WERI-Rb-1 (cell line): ENCODE results near the gene PRKCA.

ENCODE experiments used
- DNase-seq: peaks from one replicate; pipeline ENCODE4 v3.0.0-alpha.2; 2020
- H3K27ac ChIP-seq: fragments of 250-450 bp; sonication (Bioruptor Pico); 2 replicates; pipeline ENCODE4 v1.5.1; 2020; ENCODE audit warnings: mild to moderate bottlenecking, moderate library complexity
- H3K27me3 ChIP-seq: fragments of 250-450 bp; sonication (Bioruptor Pico); 2 replicates; pipeline ENCODE4 v1.5.1; 2021; ENCODE audit warnings: mild to moderate bottlenecking, low read depth, moderate library complexity; ENCODE audit not compliant: insufficient read depth, severe bottlenecking
- H3K36me3 ChIP-seq: fragments of 250-450 bp; sonication (Bioruptor Pico); 2 replicates; pipeline ENCODE4 v1.5.1; 2020; ENCODE audit warnings: mild to moderate bottlenecking, moderate library complexity
- H3K4me3 ChIP-seq: 2 replicates; pipeline ENCODE4 v1.5.1; 2011; ENCODE audit warnings: low read depth, mild to moderate bottlenecking, control low read depth, low read length
- H3K9me3 ChIP-seq: fragments of 250-450 bp; sonication (Bioruptor Pico); 2 replicates; pipeline ENCODE4 v1.5.1; 2021; ENCODE audit warnings: mild to moderate bottlenecking, moderate library complexity; ENCODE audit not compliant: severe bottlenecking
- CTCF ChIP-seq: IDR thresholded peaks from 2 replicates; pipeline ENCODE4 v1.5.1; 2011; ENCODE audit warnings: low read depth, mild to moderate bottlenecking, control low read depth, inconsistent platforms, low read length

Gene PRKCA

GRCh38 chr17:66549311-66549704 lies 246.9 kb downstream of the PRKCA start:
- no peaks in the 10 kb centered on the region for H3K27me3 ChIP-seq
- no peak for DNase-seq

GRCh38 chr17:66549731-66550207 lies 247.4 kb downstream of the PRKCA start:
- no peak overlapping the region for H3K4me3 ChIP-seq
- H3K36me3 ChIP-seq = no peaks in the 10 kb centered on the region
- peaks cover 10% of the 10 kb centered on the region for H3K9me3 ChIP-seq
- no peaks in the 10 kb centered on the region for H3K27me3 ChIP-seq
- H3K27ac ChIP-seq = no peak overlapping the region
- no peak for TF ChIP-seq CTCF
- DNase-seq = no peak

More at GRCh38 chr17:66549311-66549704, 246.9 kb downstream of the PRKCA start:
- no peak for TF ChIP-seq CTCF
- H3K27ac ChIP-seq = no peak overlapping the region
- peaks cover 10% of the 10 kb centered on the region for H3K9me3 ChIP-seq
- H3K4me3 ChIP-seq = no peak overlapping the region
- no peaks in the 10 kb centered on the region for H3K36me3 ChIP-seq

- Histone ChIP-seq H3K27ac (no peak overlapping the region), H3K4me3 (no peak overlapping the region), H3K9me3 (no peaks in the 10 kb centered on the region), H3K36me3 (no peaks in the 10 kb centered on the region), H3K27me3 (no peaks in the 10 kb centered on the region)
- TF ChIP-seq CTCF = no peak
- no peak for DNase-seq
Measured at GRCh38 chr17:66551839-66552238, 249.4 kb downstream of the PRKCA start.

- no peak for DNase-seq
- H3K9me3 ChIP-seq = no peaks in the 10 kb centered on the region
- no peaks in the 10 kb centered on the region for H3K36me3 ChIP-seq
- H3K27ac ChIP-seq = no peak overlapping the region
- TF ChIP-seq CTCF = no peak
- H3K4me3 ChIP-seq = no peak overlapping the region
- no peaks in the 10 kb centered on the region for H3K27me3 ChIP-seq
Measured at GRCh38 chr17:66552371-66552770, 250.0 kb downstream of the PRKCA start.

- no peaks in the 10 kb centered on the region for H3K9me3 ChIP-seq
- H3K36me3 ChIP-seq = no peaks in the 10 kb centered on the region
- no peak overlapping the region for H3K27ac ChIP-seq
- no peak for TF ChIP-seq CTCF
- H3K4me3 ChIP-seq = no peak overlapping the region
- H3K27me3 ChIP-seq = no peaks in the 10 kb centered on the region
- DNase-seq = no peak
Measured at GRCh38 chr17:66555605-66556004, 253.2 kb downstream of the PRKCA start.

- Histone ChIP-seq H3K27me3 (no peaks in the 10 kb centered on the region), H3K36me3 (no peaks in the 10 kb centered on the region), H3K9me3 (peaks cover 3% of the 10 kb centered on the region), H3K4me3 (no peak overlapping the region), H3K27ac (no peak overlapping the region)
- DNase-seq = no peak
- no peak for TF ChIP-seq CTCF
Measured at GRCh38 chr17:66557200-66557599, 254.8 kb downstream of the PRKCA start.
